ENCODE results near the gene ADAD2.
A peak's percentile ranks its signal among the peaks of the same experiment; 100 is the strongest.

Gene ADAD2

GRCh38 chr16:84190731-84191388 lies at the start of gene ADAD2:
Gene ADAD2, plus strand, starts transcription at chr16:84191157. Its CDS starts 74 bp downstream, at chr16:84191231.
- Histone ChIP-seq H3K9ac (ENCODE audit: low read depth, low read length) (no peak within 1 kb of the TSS), H3K27ac (ENCODE audit: low read length) (no peak within 1 kb of the TSS), H3K4me1 (ENCODE audit: insufficient read depth, low read length) (no peaks in the 10 kb centered on the region), H3K4me3 (ENCODE audit: low read length) (no peak within 1 kb of the TSS), H3K36me3 (ENCODE audit: insufficient read depth, low read depth, low read length) (no peaks in the 10 kb centered on the region), H3K27me3 (ENCODE audit: insufficient read depth, low read length) (no peaks in the 10 kb centered on the region), H3K9me3 (ENCODE audit: insufficient read depth, low read depth, low read length) (no peaks in the 10 kb centered on the region)

GRCh38 chr16:84143081-84143480 lies 47.9 kb upstream of the ADAD2 start:
- H3K27me3 ChIP-seq (ENCODE audit: insufficient read depth, low read length) = peaks cover 16% of the 10 kb centered on the region
- peaks cover 11% of the 10 kb centered on the region for H3K4me1 ChIP-seq (ENCODE audit: insufficient read depth, low read length)
- H3K27ac ChIP-seq (ENCODE audit: low read length) = no peak overlapping the region
- no peak overlapping the region for H3K9ac ChIP-seq (ENCODE audit: low read depth, low read length)
- no peaks in the 10 kb centered on the region for H3K36me3 ChIP-seq (ENCODE audit: insufficient read depth, low read depth, low read length)
- H3K4me3 ChIP-seq (ENCODE audit: low read length) = no peak overlapping the region
- no peaks in the 10 kb centered on the region for H3K9me3 ChIP-seq (ENCODE audit: insufficient read depth, low read depth, low read length)

- Histone ChIP-seq H3K27ac (ENCODE audit: low read length) (no peak overlapping the region), H3K9me3 (ENCODE audit: insufficient read depth, low read depth, low read length) (no peaks in the 10 kb centered on the region), H3K4me1 (ENCODE audit: insufficient read depth, low read length) (peaks cover 8% of the 10 kb centered on the region), H3K4me3 (ENCODE audit: low read length) (peak overlapping the region; percentile 99), H3K27me3 (ENCODE audit: insufficient read depth, low read length) (peaks cover 16% of the 10 kb centered on the region), H3K36me3 (ENCODE audit: insufficient read depth, low read depth, low read length) (no peaks in the 10 kb centered on the region), H3K9ac (ENCODE audit: low read depth, low read length) (peak overlapping the region; percentile 83; the same call in 1 of the 2 replicates)
Measured at GRCh38 chr16:84143784-84144199, 47.2 kb upstream of the ADAD2 start.

- H3K9ac ChIP-seq (ENCODE audit: low read depth, low read length) = peak overlapping the region; percentile 83; the same call in 1 of the 2 replicates
- H3K9me3 ChIP-seq (ENCODE audit: insufficient read depth, low read depth, low read length) = no peaks in the 10 kb centered on the region
- peaks cover 3% of the 10 kb centered on the region; the same call in 1 of the 2 replicates for H3K4me1 ChIP-seq (ENCODE audit: insufficient read depth, low read length)
- peak overlapping the region; percentile 76 for H3K27ac ChIP-seq (ENCODE audit: low read length)
- H3K27me3 ChIP-seq (ENCODE audit: insufficient read depth, low read length) = peaks cover 16% of the 10 kb centered on the region
- peak overlapping the region; percentile 99 for H3K4me3 ChIP-seq (ENCODE audit: low read length)
- no peaks in the 10 kb centered on the region for H3K36me3 ChIP-seq (ENCODE audit: insufficient read depth, low read depth, low read length)
Measured at GRCh38 chr16:84144209-84144858, 46.6 kb upstream of the ADAD2 start.

GRCh38 chr16:84144859-84145639 lies 45.9 kb upstream of the ADAD2 start, which contains the start of the genes DNAAF1 and HSDL1:
Gene DNAAF1, plus strand, starts transcription at chr16:84145308. Its CDS starts 133 bp downstream, at chr16:84145441.
Gene HSDL1, minus strand, starts transcription at chr16:84145177. Its CDS starts 13,856 bp downstream, at chr16:84131321.
- no peaks in the 10 kb centered on the region for H3K9me3 ChIP-seq (ENCODE audit: insufficient read depth, low read depth, low read length)
- peak within 1 kb of the TSS; percentile 83; the same call in 1 of the 2 replicates for H3K9ac ChIP-seq (ENCODE audit: low read depth, low read length)
- H3K27me3 ChIP-seq (ENCODE audit: insufficient read depth, low read length) = peaks cover 16% of the 10 kb centered on the region
- H3K4me1 ChIP-seq (ENCODE audit: insufficient read depth, low read length) = no peaks in the 10 kb centered on the region
- H3K4me3 ChIP-seq (ENCODE audit: low read length) = peak within 1 kb of the TSS; percentile 99
- peak within 1 kb of the TSS; percentile 76 for H3K27ac ChIP-seq (ENCODE audit: low read length)
- no peaks in the 10 kb centered on the region for H3K36me3 ChIP-seq (ENCODE audit: insufficient read depth, low read depth, low read length)

GRCh38 chr16:84150926-84151325 lies 40.0 kb upstream of the ADAD2 start:
- no peaks in the 10 kb centered on the region for H3K4me1 ChIP-seq (ENCODE audit: insufficient read depth, low read length)
- no peak overlapping the region for H3K9ac ChIP-seq (ENCODE audit: low read depth, low read length)
- no peaks in the 10 kb centered on the region for H3K36me3 ChIP-seq (ENCODE audit: insufficient read depth, low read depth, low read length)
- H3K4me3 ChIP-seq (ENCODE audit: low read length) = no peak overlapping the region
- H3K9me3 ChIP-seq (ENCODE audit: insufficient read depth, low read depth, low read length) = no peaks in the 10 kb centered on the region
- H3K27ac ChIP-seq (ENCODE audit: low read length) = no peak overlapping the region
- peaks cover 10% of the 10 kb centered on the region for H3K27me3 ChIP-seq (ENCODE audit: insufficient read depth, low read length)

GRCh38 chr16:84153660-84154214 lies 37.2 kb upstream of the ADAD2 start:
- H3K9ac ChIP-seq (ENCODE audit: low read depth, low read length) = no peak overlapping the region
- no peaks in the 10 kb centered on the region for H3K36me3 ChIP-seq (ENCODE audit: insufficient read depth, low read depth, low read length)
- no peaks in the 10 kb centered on the region for H3K4me1 ChIP-seq (ENCODE audit: insufficient read depth, low read length)
- no peaks in the 10 kb centered on the region for H3K27me3 ChIP-seq (ENCODE audit: insufficient read depth, low read length)
- H3K4me3 ChIP-seq (ENCODE audit: low read length) = no peak overlapping the region
- no peaks in the 10 kb centered on the region for H3K9me3 ChIP-seq (ENCODE audit: insufficient read depth, low read depth, low read length)
- no peak overlapping the region for H3K27ac ChIP-seq (ENCODE audit: low read length)

- Histone ChIP-seq H3K4me3 (ENCODE audit: low read length) (no peak overlapping the region), H3K9me3 (ENCODE audit: insufficient read depth, low read depth, low read length) (no peaks in the 10 kb centered on the region), H3K9ac (ENCODE audit: low read depth, low read length) (no peak overlapping the region), H3K27ac (ENCODE audit: low read length) (no peak overlapping the region), H3K4me1 (ENCODE audit: insufficient read depth, low read length) (no peaks in the 10 kb centered on the region), H3K36me3 (ENCODE audit: insufficient read depth, low read depth, low read length) (no peaks in the 10 kb centered on the region), H3K27me3 (ENCODE audit: insufficient read depth, low read length) (no peaks in the 10 kb centered on the region)
Measured at GRCh38 chr16:84155226-84155625, 35.7 kb upstream of the ADAD2 start.

GRCh38 chr16:84155771-84156170 lies 35.2 kb upstream of the ADAD2 start:
- H3K4me3 ChIP-seq (ENCODE audit: low read length) = no peak overlapping the region
- no peaks in the 10 kb centered on the region for H3K4me1 ChIP-seq (ENCODE audit: insufficient read depth, low read length)
- H3K27ac ChIP-seq (ENCODE audit: low read length) = no peak overlapping the region
- no peak overlapping the region for H3K9ac ChIP-seq (ENCODE audit: low read depth, low read length)
- H3K27me3 ChIP-seq (ENCODE audit: insufficient read depth, low read length) = no peaks in the 10 kb centered on the region
- H3K36me3 ChIP-seq (ENCODE audit: insufficient read depth, low read depth, low read length) = no peaks in the 10 kb centered on the region
- H3K9me3 ChIP-seq (ENCODE audit: insufficient read depth, low read depth, low read length) = no peaks in the 10 kb centered on the region

- no peaks in the 10 kb centered on the region for H3K27me3 ChIP-seq (ENCODE audit: insufficient read depth, low read length)
- H3K36me3 ChIP-seq (ENCODE audit: insufficient read depth, low read depth, low read length) = no peaks in the 10 kb centered on the region
- no peak overlapping the region for H3K9ac ChIP-seq (ENCODE audit: low read depth, low read length)
- no peaks in the 10 kb centered on the region for H3K4me1 ChIP-seq (ENCODE audit: insufficient read depth, low read length)
- H3K27ac ChIP-seq (ENCODE audit: low read length) = no peak overlapping the region
- H3K9me3 ChIP-seq (ENCODE audit: insufficient read depth, low read depth, low read length) = no peaks in the 10 kb centered on the region
- H3K4me3 ChIP-seq (ENCODE audit: low read length) = no peak overlapping the region
Measured at GRCh38 chr16:84156342-84156784, 34.6 kb upstream of the ADAD2 start.

GRCh38 chr16:84159007-84159406 lies 31.9 kb upstream of the ADAD2 start:
- no peaks in the 10 kb centered on the region for H3K9me3 ChIP-seq (ENCODE audit: insufficient read depth, low read depth, low read length)
- H3K4me1 ChIP-seq (ENCODE audit: insufficient read depth, low read length) = no peaks in the 10 kb centered on the region

More at GRCh38 chr16:84159007-84159406, 31.9 kb upstream of the ADAD2 start:
- H3K27me3 ChIP-seq (ENCODE audit: insufficient read depth, low read length) = no peaks in the 10 kb centered on the region
- H3K36me3 ChIP-seq (ENCODE audit: insufficient read depth, low read depth, low read length) = no peaks in the 10 kb centered on the region
- H3K27ac ChIP-seq (ENCODE audit: low read length) = no peak overlapping the region
- no peak overlapping the region for H3K4me3 ChIP-seq (ENCODE audit: low read length)
- H3K9ac ChIP-seq (ENCODE audit: low read depth, low read length) = no peak overlapping the region
